H1 (cell line): ENCODE results near the gene RALY. TPM values are rescaled to one million over a fixed set of nuclear protein-coding genes. Genes with fewer than 3 reads are reported as not detected.

Experiments
- CTCF ChIA-PET: fragments of 300-600 bp; sonication (Branson Sonifier 250); formaldehyde crosslinking; loops from one replicate; lab custom pipeline; 2021; ENCODE audit not compliant: partially characterized antibody; lab: Charles Lee
- POLR2A ChIA-PET: fragments of 300-600 bp; sonication (Branson Sonifier 250); formaldehyde crosslinking; loops from one replicate; lab custom pipeline; 2021; ENCODE audit warnings: inconsistent platforms; ENCODE audit not compliant: partially characterized antibody; lab: Charles Lee
- DNase-seq, 2 experiments: peaks; one replicate each; pipeline versions ENCODE4 v3.0.0 to v3.0.0-alpha.2; 2010 to 2022; ENCODE audit warnings: low spot score in 2 of 2, low read depth in 1 of 2, mixed read lengths in 1 of 2
- FAIRE-seq: peaks from 2 replicates; lab custom pipeline; 2011; peaks lifted over from hg19 to GRCh38; lab: Jason Lieb, UNC
- H2AFZ ChIP-seq: 2 replicates; pipeline ENCODE4 v1.8.1; 2012; ENCODE audit warnings: low read length, inconsistent platforms
- H2AK5ac ChIP-seq: 2 replicates; pipeline ENCODE4 v1.6.1; 2013; ENCODE audit warnings: low read depth, low read length
- H2BK120ac ChIP-seq: replicated peaks from 2 replicates; pipeline ENCODE3; 2013; ENCODE audit warnings: low read depth, low read length, inconsistent platforms
- H2BK12ac ChIP-seq: 2 replicates; pipeline ENCODE4 v1.6.1; 2013; ENCODE audit warnings: low read depth, low read length
- H2BK15ac ChIP-seq: 2 replicates; pipeline ENCODE4 v1.6.1; 2013; ENCODE audit warnings: low read length
- H2BK20ac ChIP-seq: 2 replicates; pipeline ENCODE4 v1.6.1; 2013; ENCODE audit warnings: low read length
- H2BK5ac ChIP-seq: 2 replicates; pipeline ENCODE4 v1.6.1; 2013; ENCODE audit warnings: low read depth, low read length
- H3K14ac ChIP-seq: 2 replicates; pipeline ENCODE4 v1.6.1; 2013; ENCODE audit warnings: inconsistent platforms; ENCODE audit not compliant: insufficient read length
- H3K18ac ChIP-seq: 2 replicates; pipeline ENCODE4 v1.6.1; 2013; ENCODE audit warnings: low read length; ENCODE audit errors: extremely low read depth
- H3K23ac ChIP-seq: 2 replicates; pipeline ENCODE4 v1.6.1; 2013; ENCODE audit warnings: inconsistent platforms; ENCODE audit not compliant: insufficient read length
- H3K23me2 ChIP-seq: 2 replicates; pipeline ENCODE4 v1.6.1; 2013; ENCODE audit warnings: low read depth, low read length
- H3K27ac ChIP-seq: 2 replicates; pipeline ENCODE4 v1.6.1; 2011; ENCODE audit warnings: low read depth, low read length, inconsistent platforms
- H3K27me3 ChIP-seq, 4 experiments: replicated peaks in 1 of 4; 1 replicate in 1 of 4; 2 replicates in 3 of 4; pipeline versions ENCODE4 v1.6.1 to v1.8.1; 2011 to 2013; ENCODE audit warnings: low read length in 3 of 4, mild to moderate bottlenecking in 3 of 4, inconsistent platforms in 2 of 4, mixed read lengths in 2 of 4, moderate library complexity in 1 of 4; ENCODE audit not compliant: control insufficient read depth in 3 of 4, insufficient read depth in 3 of 4; ENCODE audit errors: extremely low read depth in 1 of 4
- H3K36me3 ChIP-seq, 4 experiments: 2 replicates each; pipeline versions ENCODE4 v1.6.1 to v1.8.1; 2011 to 2013; ENCODE audit warnings: mild to moderate bottlenecking in 4 of 4, low read length in 3 of 4, moderate library complexity in 2 of 4, control low read depth in 1 of 4, inconsistent platforms in 1 of 4; ENCODE audit not compliant: insufficient read depth in 4 of 4, control insufficient read depth in 2 of 4
- H3K4ac ChIP-seq: replicated peaks from 2 replicates; pipeline ENCODE3; 2013; ENCODE audit warnings: low read length, low read depth, mixed read lengths, inconsistent platforms; ENCODE audit not compliant: insufficient read length
- H3K4me1 ChIP-seq, 4 experiments: replicated peaks in 1 of 4; 1 replicate in 1 of 4; 2 replicates in 3 of 4; pipeline versions ENCODE4 v1.6.1 to v1.8.1; 2011 to 2013; ENCODE audit warnings: low read length in 3 of 4, inconsistent platforms in 2 of 4, mixed read lengths in 1 of 4; ENCODE audit not compliant: insufficient read depth in 4 of 4, control insufficient read depth in 3 of 4
- H3K4me2 ChIP-seq, 2 experiments: 2 replicates each; pipeline versions ENCODE4 v1.6.1 to v1.8.1; 2011 to 2013; ENCODE audit warnings: low read depth in 2 of 2, low read length in 2 of 2, control low read depth in 1 of 2, inconsistent platforms in 1 of 2, mild to moderate bottlenecking in 1 of 2; ENCODE audit not compliant: insufficient read depth in 1 of 2
- H3K4me3 ChIP-seq, 4 experiments: fragments of 200-600, 300-600 bp in 1 of 4; sonication (generic), shearing (Covaris generic), sonication (Bioruptor Twin) in 1 of 4; 2 replicates each; pipeline versions ENCODE4 v1.5.1 to v1.8.1; 2011 to 2016; ENCODE audit warnings: low read length in 4 of 4, low read depth in 3 of 4, control low read depth in 2 of 4, inconsistent platforms in 2 of 4, mild to moderate bottlenecking in 2 of 4, mixed read lengths in 1 of 4, moderate library complexity in 1 of 4; ENCODE audit not compliant: insufficient read depth in 2 of 4; ENCODE audit errors: extremely low read depth in 1 of 4
- H3K56ac ChIP-seq: replicated peaks from 2 replicates; pipeline ENCODE3; 2013; ENCODE audit warnings: low read depth, mild to moderate bottlenecking, mixed read lengths, low read length, inconsistent platforms; ENCODE audit not compliant: insufficient read length
- H3K79me1 ChIP-seq: 2 replicates; pipeline ENCODE4 v1.6.1; 2013; ENCODE audit warnings: low read depth, low read length, control low read depth
- H3K79me2 ChIP-seq, 2 experiments: 2 replicates each; pipeline versions ENCODE4 v1.6.1 to v1.8.1; 2012 to 2013; ENCODE audit warnings: low read length in 2 of 2, mild to moderate bottlenecking in 2 of 2, inconsistent platforms in 1 of 2; ENCODE audit not compliant: insufficient read depth in 2 of 2, control insufficient read depth in 1 of 2
- H3K9ac ChIP-seq, 4 experiments: replicated peaks in 1 of 4; 1 replicate in 1 of 4; 2 replicates in 3 of 4; pipeline versions ENCODE4 v1.6.1 to v1.8.1; 2011 to 2013; ENCODE audit warnings: low read depth in 3 of 4, low read length in 3 of 4, control low read depth in 2 of 4, mild to moderate bottlenecking in 2 of 4, moderate library complexity in 2 of 4, inconsistent platforms in 1 of 4; ENCODE audit errors: extremely low read depth in 1 of 4
- H3K9me3 ChIP-seq, 2 experiments: 2 replicates each; pipeline versions ENCODE4 v1.6.1 to v1.8.1; 2012 to 2013; ENCODE audit warnings: mild to moderate bottlenecking in 2 of 2, moderate library complexity in 2 of 2, control low read depth in 1 of 2, inconsistent platforms in 1 of 2, low read depth in 1 of 2, low read length in 1 of 2, mixed read lengths in 1 of 2; ENCODE audit not compliant: insufficient read depth in 2 of 2
- H4K20me1 ChIP-seq, 2 experiments: replicated peaks in 1 of 2; 2 replicates each; pipeline versions ENCODE3 to v1.8.1; 2011 to 2013; ENCODE audit warnings: inconsistent platforms in 2 of 2, low read length in 2 of 2, mild to moderate bottlenecking in 1 of 2; ENCODE audit not compliant: insufficient read depth in 2 of 2, control insufficient read depth in 1 of 2
- H4K5ac ChIP-seq: 2 replicates; pipeline ENCODE4 v1.6.1; 2013; ENCODE audit warnings: low read length, low read depth, mixed read lengths, inconsistent platforms; ENCODE audit not compliant: insufficient read length
- H4K8ac ChIP-seq: 2 replicates; pipeline ENCODE4 v1.8.0; 2013; ENCODE audit warnings: mild to moderate bottlenecking, moderate library complexity, low read length, inconsistent platforms; ENCODE audit not compliant: insufficient read depth; ENCODE audit errors: extremely low read depth
- H4K91ac ChIP-seq: replicated peaks from 2 replicates; pipeline ENCODE3; 2013; ENCODE audit warnings: low read length, mixed read lengths, inconsistent platforms; ENCODE audit not compliant: insufficient read length
- CBX5 ChIP-seq: fragments of 300-800, 300-1000 bp; sonication (generic); IDR thresholded peaks from 2 replicates; pipeline ENCODE4 v1.7.1; 2016; ENCODE audit warnings: antibody characterized with exemption, low read length, low read depth
- EP300 ChIP-seq, 2 experiments: IDR thresholded peaks; 1 replicate in 1 of 2; 2 replicates in 1 of 2; pipeline ENCODE4 v1.6.1; 2011 to 2012; ENCODE audit warnings: low read depth in 2 of 2, low read length in 2 of 2, mild to moderate bottlenecking in 2 of 2, borderline replicate concordance in 1 of 2, inconsistent platforms in 1 of 2, moderate library complexity in 1 of 2
- GTF2F1 ChIP-seq: IDR thresholded peaks from 2 replicates; pipeline ENCODE4 v1.6.1; 2012; ENCODE audit warnings: low read depth, low read length, improper control_type of control experiment, borderline replicate concordance
- HDAC2 ChIP-seq, 2 experiments: fragments of 300-600 bp in 1 of 2; sonication (generic) in 1 of 2; IDR thresholded peaks; 2 replicates each; pipeline ENCODE4 v1.6.1; 2011 to 2012; ENCODE audit warnings: low read depth in 2 of 2, low read length in 2 of 2, mild to moderate bottlenecking in 2 of 2, moderate library complexity in 2 of 2, borderline replicate concordance in 1 of 2, inconsistent platforms in 1 of 2
- JUN ChIP-seq: IDR thresholded peaks from 2 replicates; pipeline ENCODE4 v1.6.1; 2011; ENCODE audit warnings: low read depth, mild to moderate bottlenecking, improper control_type of control experiment, low read length
- SP2 ChIP-seq: IDR thresholded peaks from 2 replicates; pipeline ENCODE4 v1.6.1; 2012; ENCODE audit warnings: mild to moderate bottlenecking, low read length, inconsistent platforms
- SP4 ChIP-seq: IDR thresholded peaks from 2 replicates; pipeline ENCODE4 v1.6.1; 2012; ENCODE audit warnings: low read length, inconsistent platforms
- TAF1 ChIP-seq: IDR thresholded peaks from 2 replicates; pipeline ENCODE4 v1.6.1; 2011; ENCODE audit warnings: mild to moderate bottlenecking, low read depth, low read length
- USF2 ChIP-seq: IDR thresholded peaks from 2 replicates; pipeline ENCODE4 v1.6.1; 2011; ENCODE audit warnings: low read length, improper control_type of control experiment
- ZNF274 ChIP-seq: IDR thresholded peaks from 2 replicates; pipeline ENCODE4 v1.7.0; 2012; ENCODE audit warnings: low read length, borderline replicate concordance; ENCODE audit errors: extremely low read depth
- WGBS, 2 experiments: shearing (Covaris generic) in 1 of 2; methylation state at CpG; one replicate each; pipeline versions ENCODE4 v1.1.6 to v1.1.7; 2013 to 2015; ENCODE audit warnings: low lambda C conversion rate in 2 of 2, mixed read lengths in 2 of 2, inconsistent platforms in 1 of 2, low coverage in 1 of 2, missing lambda C conversion rate in 1 of 2; ENCODE audit not compliant: insufficient replicate concordance in 2 of 2, insufficient coverage in 1 of 2, insufficient read length in 1 of 2; ENCODE audit errors: extremely low coverage in 1 of 2, missing lambda C conversion rate in 1 of 2; 5-methylcytosine and 5-hydroxymethylcytosine counted together
- polyA plus RNA-seq, 7 experiments: library from polyadenylated mRNA; depleted of rRNA in 3 of 7; stranded (reverse) in 5 of 7; unstranded in 2 of 7; fragments of >200 nt in 5 of 7; fragments of 200-250 nt in 2 of 7; gene quantifications; 1 replicate in 5 of 7; 2 replicates in 1 of 7; 4 replicates in 1 of 7; pipeline versions ENCODE4 v1.2.1 to v1.2.3, GENCODE V29; 2011 to 2013; ENCODE audit warnings: missing spikeins in 2 of 7, mixed read lengths in 2 of 7
- total RNA-seq: library from RNA; stranded (reverse); fragmentation: NEBNext Ultra II Directional; extraction: Animal tissue kit (Norgen Biotek cat#: 25700); gene quantifications from 2 replicates; pipeline ENCODE4 v1.2.1, GENCODE V29; 2021

Gene RALY
- total and polyA plus RNA-seq, 2 of the 8 experiments (the other 6 are each of a cell fraction or from before 2014, with no cell fraction given) = 133 to 148 TPM

GRCh38 chr20:34072778-34073177 is 79.1 kb downstream of the RALY start:
- H3K27ac ChIP-seq = no peak overlapping the region
- no peak overlapping the region for H2BK20ac ChIP-seq
- H3K27me3 ChIP-seq = no peaks in the 10 kb centered on the region
- no peak overlapping the region for H3K23ac ChIP-seq
- no peak overlapping the region for H4K91ac ChIP-seq
- H4K8ac ChIP-seq = no peak overlapping the region
- no peak overlapping the region for H3K9ac ChIP-seq
- ChIA-PET POLR2A (no interaction called here), CTCF (interaction anchor here (0.8 to 1.9 kb wide), 5 partner anchors 25 to 210 kb away, joined by 3 to 8 read pairs (median 4); no protein-coding TSS in a partner anchor)
- H4K20me1 ChIP-seq = peaks cover 9 to 20% of the 10 kb centered on the region in 2 experiments
- no peak overlapping the region for H2BK120ac ChIP-seq
- H2AFZ ChIP-seq = no peak overlapping the region
- no peak overlapping the region for H3K4ac ChIP-seq
- H2BK12ac ChIP-seq = no peak overlapping the region
- no peak overlapping the region for H2AK5ac ChIP-seq
- no peak overlapping the region for H2BK15ac ChIP-seq
- H3K14ac ChIP-seq = no peak overlapping the region
- H3K36me3 ChIP-seq = peaks cover 0 to 16% (median 3%) of the 10 kb centered on the region in 4 experiments; a peak in 6 of 8 replicates
- no peak for FAIRE-seq
- H4K5ac ChIP-seq = no peak overlapping the region
- H3K4me1 ChIP-seq = peaks cover 0 to 9% (median 1%) of the 10 kb centered on the region in 4 experiments; a peak in 4 of 7 replicates
- no peak overlapping the region for H3K18ac ChIP-seq
- H3K4me3 ChIP-seq = no peak overlapping the region
- no peaks in the 10 kb centered on the region; the same call in 1 of the 2 replicates for H3K23me2 ChIP-seq
- no peak overlapping the region for H3K4me2 ChIP-seq
- H3K79me2 ChIP-seq = peaks cover 0 to 23% of the 10 kb centered on the region in 2 experiments; a peak in 2 of 4 replicates
- DNase-seq = no peak
- 0 out of 2 replicates have a peak overlapping the region, but pooled peaks have one; percentile 4 for H2BK5ac ChIP-seq
- peaks cover 3% of the 10 kb centered on the region; the same call in 1 of the 2 replicates for H3K79me1 ChIP-seq
- H3K56ac ChIP-seq = no peak overlapping the region
- H3K9me3 ChIP-seq = no peaks in the 10 kb centered on the region
- TF ChIP-seq TAF1 = no peak
- TF ChIP-seq CBX5 = no peak
- no peak for TF ChIP-seq SP2
- TF ChIP-seq HDAC2 (IDR thresholded peaks at IDR 0.05; ENCODE audit: borderline replicate concordance in 1 of 2, low read depth in 2 of 2, low read length in 2 of 2) = no peak
- no peak for TF ChIP-seq GTF2F1
- no peak for TF ChIP-seq USF2
- no peak for TF ChIP-seq ZNF274
- TF ChIP-seq SP4 = no peak
- no peak for TF ChIP-seq JUN
- no peak for TF ChIP-seq EP300 (IDR thresholded peaks at IDR 0.05; ENCODE audit: borderline replicate concordance in 1 of 2, low read depth in 2 of 2, low read length in 2 of 2)
- WGBS, 2 experiments = 88% methylated on average over 1 of the region's 1 CpG; no CpG with 5 or more reads in 1 of the 2 experiments
